GM12874 (cell line): ENCODE results near the gene MYCN.

Experiments
- TF ChIP-seq, protein P1 (sequence below): IDR thresholded peaks from 2 replicates; pipeline ENCODE4 v1.5.1; 2011; ENCODE audit warnings: low read depth, mild to moderate bottlenecking, control low read depth, low read length, moderate library complexity; ENCODE audit not compliant: insufficient read depth

The MYCN gene

DNA sequence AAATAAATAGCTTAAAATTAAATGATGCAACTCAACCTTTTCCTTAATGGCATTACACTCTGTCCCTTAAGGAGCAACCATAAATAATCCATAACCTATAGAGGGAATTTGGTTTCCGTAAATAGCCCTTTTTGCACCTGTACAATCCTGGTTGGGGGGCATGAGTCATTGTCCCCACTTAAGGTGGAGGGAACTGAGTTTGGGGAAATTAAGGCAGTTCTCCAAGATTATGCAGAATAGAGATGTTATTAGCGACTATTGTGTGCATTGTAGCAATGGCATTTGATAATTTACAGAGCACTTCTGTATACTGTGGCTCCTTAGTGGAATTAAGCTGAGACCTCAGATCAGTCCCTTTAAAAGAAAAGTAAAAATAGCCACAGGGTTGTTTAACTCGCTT is 6.6 kb downstream of the MYCN start:
- TF ChIP-seq, protein P1, sequence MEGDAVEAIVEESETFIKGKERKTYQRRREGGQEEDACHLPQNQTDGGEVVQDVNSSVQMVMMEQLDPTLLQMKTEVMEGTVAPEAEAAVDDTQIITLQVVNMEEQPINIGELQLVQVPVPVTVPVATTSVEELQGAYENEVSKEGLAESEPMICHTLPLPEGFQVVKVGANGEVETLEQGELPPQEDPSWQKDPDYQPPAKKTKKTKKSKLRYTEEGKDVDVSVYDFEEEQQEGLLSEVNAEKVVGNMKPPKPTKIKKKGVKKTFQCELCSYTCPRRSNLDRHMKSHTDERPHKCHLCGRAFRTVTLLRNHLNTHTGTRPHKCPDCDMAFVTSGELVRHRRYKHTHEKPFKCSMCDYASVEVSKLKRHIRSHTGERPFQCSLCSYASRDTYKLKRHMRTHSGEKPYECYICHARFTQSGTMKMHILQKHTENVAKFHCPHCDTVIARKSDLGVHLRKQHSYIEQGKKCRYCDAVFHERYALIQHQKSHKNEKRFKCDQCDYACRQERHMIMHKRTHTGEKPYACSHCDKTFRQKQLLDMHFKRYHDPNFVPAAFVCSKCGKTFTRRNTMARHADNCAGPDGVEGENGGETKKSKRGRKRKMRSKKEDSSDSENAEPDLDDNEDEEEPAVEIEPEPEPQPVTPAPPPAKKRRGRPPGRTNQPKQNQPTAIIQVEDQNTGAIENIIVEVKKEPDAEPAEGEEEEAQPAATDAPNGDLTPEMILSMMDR, result no peak

DNA sequence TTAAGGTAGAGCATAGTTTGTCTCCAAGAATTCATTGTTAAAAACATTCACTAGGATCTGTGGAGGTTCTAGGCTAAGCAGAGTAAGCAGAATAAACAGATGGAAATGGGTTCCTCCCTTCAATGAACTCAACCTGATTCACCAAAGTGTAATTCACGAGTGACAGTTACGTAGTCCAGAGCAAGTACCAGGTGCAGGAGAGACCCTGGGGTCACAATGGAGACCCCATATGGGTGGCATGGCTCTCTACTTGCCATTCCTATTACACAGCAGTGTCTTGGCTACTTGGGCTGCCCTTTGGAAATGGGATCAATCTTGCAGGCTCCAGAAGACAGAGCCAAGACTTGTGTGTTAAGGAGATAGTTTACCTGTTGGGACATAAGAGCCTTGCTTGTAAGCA is 7.1 kb downstream of the MYCN start:
- TF ChIP-seq, protein P1, result no peak

DNA sequence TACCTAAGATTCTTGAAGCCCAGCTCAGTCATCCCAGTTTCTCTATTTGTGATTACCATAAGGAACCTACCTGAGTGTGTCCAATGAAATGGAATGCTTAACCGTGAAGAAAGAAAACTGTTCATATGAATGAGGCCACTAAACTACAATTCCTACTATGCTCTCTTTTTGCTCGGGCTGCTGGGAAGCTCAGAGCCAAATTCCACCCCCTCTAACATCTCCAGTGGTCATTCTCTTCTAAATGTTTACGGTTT is 8.3 kb downstream of the MYCN start:
- TF ChIP-seq, protein P1, result no peak

DNA sequence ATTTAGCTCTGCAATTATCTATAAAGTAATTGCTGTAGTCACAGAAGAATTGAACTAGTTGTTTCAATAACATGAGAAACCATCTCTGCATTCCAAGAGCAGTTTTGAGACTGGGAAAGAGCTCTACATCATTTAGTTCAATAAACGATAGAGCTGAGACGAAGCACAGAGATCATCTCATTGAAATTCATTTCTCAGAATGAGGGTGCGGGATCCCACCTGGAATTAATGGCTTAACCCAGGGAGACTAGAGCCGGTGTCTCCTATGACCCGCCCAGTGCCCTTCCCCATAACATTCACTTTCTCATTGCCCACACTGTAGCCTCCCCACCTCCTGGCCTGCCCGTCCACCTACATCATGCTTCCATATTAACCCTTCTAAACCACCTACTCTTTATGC is 8.8 kb downstream of the MYCN start:
- TF ChIP-seq, protein P1, result no peak

DNA sequence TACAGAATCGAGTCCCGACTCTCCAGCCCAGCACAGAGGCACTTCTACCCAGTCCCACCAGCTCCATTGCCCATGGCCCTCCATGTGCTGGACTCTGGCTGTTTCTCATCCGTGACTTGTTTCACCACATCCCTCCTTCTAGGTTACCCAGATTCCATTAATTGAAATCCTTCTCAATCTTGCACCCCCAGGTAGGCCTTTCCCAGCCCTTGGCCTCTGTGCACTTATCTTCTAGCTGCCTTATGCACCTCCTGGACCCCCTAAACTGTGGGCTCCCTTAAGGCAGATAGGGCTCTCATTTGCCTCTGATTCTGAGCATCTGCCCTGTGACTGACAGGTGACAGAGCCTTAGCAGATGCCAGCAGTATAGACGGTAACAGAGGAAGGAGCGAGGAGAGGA is 9.2 kb downstream of the MYCN start:
- TF ChIP-seq, protein P1, result no peak

DNA sequence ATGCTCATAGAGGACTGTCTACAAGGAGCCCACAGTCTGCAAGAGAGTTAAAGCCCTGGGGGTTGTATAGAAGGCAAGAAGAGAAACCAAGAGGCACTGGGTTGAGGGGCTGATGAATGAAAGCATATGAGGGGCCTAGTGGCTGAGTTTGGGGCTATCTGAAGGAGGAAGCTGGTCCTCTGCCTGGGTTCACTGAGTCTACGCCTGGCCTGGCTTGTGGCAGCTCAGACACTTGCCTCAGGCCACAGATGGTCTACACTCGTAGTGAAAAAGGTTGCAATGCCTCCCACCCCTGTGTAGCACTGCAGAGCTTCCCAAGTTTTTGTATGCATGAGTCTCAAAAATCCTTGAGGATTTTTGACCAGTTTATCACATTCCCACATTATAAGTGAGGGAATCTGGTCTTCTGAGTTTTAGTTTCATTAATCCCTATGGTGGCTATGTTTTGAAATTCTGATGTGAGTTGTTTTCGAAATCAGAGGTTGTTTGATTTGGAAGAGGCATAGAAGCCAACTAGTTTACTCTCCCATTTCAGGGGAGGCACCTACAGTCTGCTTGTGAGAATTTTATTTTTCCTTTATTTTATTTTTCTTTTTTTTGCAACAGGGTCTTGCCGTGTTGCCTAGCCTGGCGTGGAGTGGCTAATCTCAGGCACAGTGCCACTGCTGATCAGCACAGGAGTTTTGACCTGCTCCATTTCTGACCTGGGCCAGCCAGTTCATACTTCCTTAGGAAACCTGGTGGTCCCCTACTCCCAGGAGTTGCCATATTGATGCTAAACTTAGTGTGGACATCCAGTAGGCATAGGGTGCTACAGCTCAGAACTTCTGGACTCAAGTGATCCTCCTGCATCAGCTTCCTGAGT is 10.0 kb downstream of the MYCN start:
- TF ChIP-seq, protein P1, result no peak

DNA sequence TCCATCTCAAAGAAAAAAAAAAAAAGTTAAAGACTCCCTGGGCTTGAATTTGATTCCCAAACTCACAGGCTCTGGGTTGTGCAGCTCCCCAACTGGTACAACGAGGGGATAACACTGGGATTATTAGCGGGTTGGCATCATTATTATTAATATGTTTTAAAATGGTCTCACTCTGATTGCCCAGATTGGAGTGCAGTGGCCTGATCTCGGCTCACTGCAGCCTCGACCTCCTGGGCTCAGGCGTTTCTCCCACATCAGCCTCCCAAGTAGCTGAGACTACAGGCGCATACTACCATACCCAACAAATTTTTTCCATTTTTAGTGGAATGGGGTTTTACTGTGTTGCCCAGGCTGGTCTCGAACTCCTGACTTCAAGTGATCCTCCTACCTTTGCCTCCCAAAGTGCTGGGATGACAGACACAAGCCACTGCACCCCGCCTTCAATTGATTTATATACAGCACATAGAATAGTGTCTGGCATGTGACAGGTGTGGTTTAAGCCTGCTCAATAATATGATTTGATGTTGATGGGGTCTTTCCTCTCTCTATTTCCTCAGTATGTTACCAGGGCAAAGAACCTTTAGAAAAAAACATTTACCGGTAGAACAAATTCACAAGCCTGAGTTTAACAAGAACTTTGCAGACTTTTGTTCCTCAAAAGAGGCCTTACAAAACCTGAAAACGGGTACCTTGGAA is 12.2 kb downstream of the MYCN start:
- TF ChIP-seq, protein P1, result no peak
